ENCODE results near the gene DONSON. TPM values are rescaled to one million over a fixed set of nuclear protein-coding genes. Genes with fewer than 3 reads are reported as not detected.

DONSON gene
- total and polyA plus RNA-seq, 2 experiments from 2014 or later = 15.1 to 23.2 TPM

DNA sequence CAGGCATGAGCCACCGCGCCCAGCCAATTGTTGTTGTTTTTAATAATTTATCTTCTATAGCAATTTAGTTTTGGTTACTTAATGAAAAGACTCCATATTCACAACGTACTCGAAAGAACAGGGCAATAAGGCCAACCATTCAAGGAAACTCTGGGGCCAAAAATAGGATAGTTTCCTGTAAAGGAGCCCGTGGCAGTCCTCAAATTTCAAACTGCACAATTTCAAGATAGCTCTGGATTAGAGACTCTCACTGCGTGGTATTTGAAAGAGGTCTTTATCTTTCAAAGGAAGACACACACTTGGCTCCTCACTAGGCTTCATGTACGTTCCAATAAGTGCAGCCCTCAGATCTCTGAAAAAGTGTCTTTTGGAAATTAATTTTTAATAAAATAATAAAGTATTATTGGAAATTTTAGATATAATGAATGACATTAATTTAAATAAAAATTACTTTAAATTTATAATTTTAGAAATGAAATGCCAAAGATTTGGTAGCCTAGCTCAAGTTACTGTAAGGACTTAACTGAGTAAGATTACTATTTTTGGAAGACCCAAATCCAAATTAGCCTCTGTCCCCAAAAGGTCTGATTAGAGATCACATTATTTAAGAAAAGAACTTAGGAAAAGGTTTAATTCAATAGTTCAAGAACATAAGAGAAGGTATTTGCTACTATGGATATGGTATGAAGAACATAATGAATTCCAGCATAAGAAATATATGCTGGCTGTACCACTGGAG is 22.7 kb upstream of the DONSON start:
- H3K36me3 ChIP-seq (replicated peaks; ENCODE audit: insufficient read depth, low read depth) = no peaks in the 10 kb centered on the region
- H3K9me3 ChIP-seq (ENCODE audit: low read depth) = no peaks in the 10 kb centered on the region
- no peaks in the 10 kb centered on the region for H3K9me2 ChIP-seq (replicated peaks; ENCODE audit: insufficient read depth)
- WGBS (ENCODE audit: low lambda C conversion rate, missing lambda C conversion rate) = 93% methylated on average over 7 of the region's 7 CpGs
- TF ChIP-seq, protein P1, sequence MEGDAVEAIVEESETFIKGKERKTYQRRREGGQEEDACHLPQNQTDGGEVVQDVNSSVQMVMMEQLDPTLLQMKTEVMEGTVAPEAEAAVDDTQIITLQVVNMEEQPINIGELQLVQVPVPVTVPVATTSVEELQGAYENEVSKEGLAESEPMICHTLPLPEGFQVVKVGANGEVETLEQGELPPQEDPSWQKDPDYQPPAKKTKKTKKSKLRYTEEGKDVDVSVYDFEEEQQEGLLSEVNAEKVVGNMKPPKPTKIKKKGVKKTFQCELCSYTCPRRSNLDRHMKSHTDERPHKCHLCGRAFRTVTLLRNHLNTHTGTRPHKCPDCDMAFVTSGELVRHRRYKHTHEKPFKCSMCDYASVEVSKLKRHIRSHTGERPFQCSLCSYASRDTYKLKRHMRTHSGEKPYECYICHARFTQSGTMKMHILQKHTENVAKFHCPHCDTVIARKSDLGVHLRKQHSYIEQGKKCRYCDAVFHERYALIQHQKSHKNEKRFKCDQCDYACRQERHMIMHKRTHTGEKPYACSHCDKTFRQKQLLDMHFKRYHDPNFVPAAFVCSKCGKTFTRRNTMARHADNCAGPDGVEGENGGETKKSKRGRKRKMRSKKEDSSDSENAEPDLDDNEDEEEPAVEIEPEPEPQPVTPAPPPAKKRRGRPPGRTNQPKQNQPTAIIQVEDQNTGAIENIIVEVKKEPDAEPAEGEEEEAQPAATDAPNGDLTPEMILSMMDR (IDR thresholded peaks at IDR 0.05; ENCODE audit: poor library complexity) = no peak
- no peak for TF ChIP-seq EZH2 (IDR thresholded peaks at IDR 0.05; ENCODE audit: borderline replicate concordance)
- no peak for TF ChIP-seq EZH2phosphoT487 (IDR thresholded peaks at IDR 0.05; ENCODE audit: low read depth, severe bottlenecking, unreplicated experiment)
- H3K4me3 ChIP-seq = no peak overlapping the region
- H3K4me2 ChIP-seq = no peak overlapping the region
- H3K4me1 ChIP-seq (ENCODE audit: insufficient read depth) = no peaks in the 10 kb centered on the region
- no peak overlapping the region for H2AFZ ChIP-seq
- no peaks in the 10 kb centered on the region for H3K79me2 ChIP-seq
- no peaks in the 10 kb centered on the region for H3K27me3 ChIP-seq
- no peaks in the 10 kb centered on the region for H4K20me1 ChIP-seq (ENCODE audit: insufficient read depth, poor library complexity, severe bottlenecking)
- DNase-seq (ENCODE audit: low spot score) = no peak
- no peak overlapping the region for H3K27ac ChIP-seq

DNA sequence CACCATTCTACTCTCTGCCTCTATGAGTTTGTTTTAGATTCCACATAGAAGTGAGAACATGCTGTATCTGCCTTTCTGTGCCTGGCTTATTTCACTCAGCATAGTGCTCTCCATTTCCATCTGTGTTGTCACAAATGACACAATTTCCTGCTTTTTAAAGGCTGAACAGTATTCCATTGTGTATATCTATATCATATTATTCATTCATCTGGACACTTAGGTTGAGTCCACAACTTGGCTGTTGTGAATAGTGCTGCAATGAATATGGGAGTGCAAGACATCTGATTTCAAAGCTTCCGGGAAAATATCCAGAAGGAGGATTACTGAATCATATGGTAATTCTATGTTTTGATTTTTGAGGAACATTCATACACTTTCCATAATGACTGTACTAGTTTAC is 20.1 kb upstream of the DONSON start:
- WGBS (ENCODE audit: low lambda C conversion rate, missing lambda C conversion rate) = 81% methylated on average over 1 of the region's 1 CpG

DNA sequence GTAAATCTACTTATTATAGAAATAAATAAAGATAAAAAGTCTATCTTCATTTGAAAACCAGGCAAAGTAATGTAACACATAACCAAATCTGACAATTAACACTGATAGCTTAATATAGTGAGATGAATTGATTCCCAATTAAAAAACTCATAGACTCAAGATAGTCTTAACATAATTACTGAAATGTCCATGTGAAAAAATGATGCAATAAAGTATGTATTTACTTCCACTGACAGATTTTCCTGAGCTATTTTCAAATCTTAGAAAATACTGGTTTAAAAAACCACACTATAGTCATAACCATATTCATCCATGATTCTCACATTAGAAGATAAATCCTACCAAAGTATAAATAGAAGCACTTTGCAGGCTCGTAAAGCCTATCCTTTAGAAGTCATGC is 9.6 kb upstream of the DONSON start:
- Histone ChIP-seq H3K4me2 (no peak overlapping the region), H3K4me1 (ENCODE audit: insufficient read depth) (no peaks in the 10 kb centered on the region), H4K20me1 (ENCODE audit: insufficient read depth, poor library complexity, severe bottlenecking) (no peaks in the 10 kb centered on the region), H3K9me3 (ENCODE audit: low read depth) (no peaks in the 10 kb centered on the region), H3K27me3 (no peaks in the 10 kb centered on the region), H3K9me2 (replicated peaks; ENCODE audit: insufficient read depth) (no peaks in the 10 kb centered on the region), H3K36me3 (replicated peaks; ENCODE audit: insufficient read depth, low read depth) (peaks cover 4% of the 10 kb centered on the region), H3K27ac (no peak overlapping the region), H2AFZ (no peak overlapping the region), H3K4me3 (no peak overlapping the region), H3K79me2 (no peaks in the 10 kb centered on the region)
- WGBS (ENCODE audit: low lambda C conversion rate, missing lambda C conversion rate) = 89% methylated on average over 1 of the region's 1 CpG
- TF ChIP-seq EZH2phosphoT487 (IDR thresholded peaks at IDR 0.05; ENCODE audit: low read depth, severe bottlenecking, unreplicated experiment) = no peak
- no peak for DNase-seq (ENCODE audit: low spot score)

More for the DNA sequence above, 20.1 kb upstream of the DONSON start:
- no peak for TF ChIP-seq EZH2phosphoT487 (IDR thresholded peaks at IDR 0.05; ENCODE audit: low read depth, severe bottlenecking, unreplicated experiment)
- TF ChIP-seq, protein P1 (IDR thresholded peaks at IDR 0.05; ENCODE audit: poor library complexity) = no peak
- no peak for TF ChIP-seq EZH2 (IDR thresholded peaks at IDR 0.05; ENCODE audit: borderline replicate concordance)
- H3K4me2 ChIP-seq = no peak overlapping the region
- H3K4me3 ChIP-seq = no peak overlapping the region
- no peaks in the 10 kb centered on the region for H4K20me1 ChIP-seq (ENCODE audit: insufficient read depth, poor library complexity, severe bottlenecking)
- H2AFZ ChIP-seq = no peak overlapping the region
- H3K9me3 ChIP-seq (ENCODE audit: low read depth) = no peaks in the 10 kb centered on the region
- H3K27me3 ChIP-seq = no peaks in the 10 kb centered on the region
- H3K79me2 ChIP-seq = no peaks in the 10 kb centered on the region
- H3K9me2 ChIP-seq (replicated peaks; ENCODE audit: insufficient read depth) = no peaks in the 10 kb centered on the region
- no peaks in the 10 kb centered on the region for H3K4me1 ChIP-seq (ENCODE audit: insufficient read depth)
- no peaks in the 10 kb centered on the region for H3K36me3 ChIP-seq (replicated peaks; ENCODE audit: insufficient read depth, low read depth)
- no peak for DNase-seq (ENCODE audit: low spot score)
- no peak overlapping the region for H3K27ac ChIP-seq

DNA sequence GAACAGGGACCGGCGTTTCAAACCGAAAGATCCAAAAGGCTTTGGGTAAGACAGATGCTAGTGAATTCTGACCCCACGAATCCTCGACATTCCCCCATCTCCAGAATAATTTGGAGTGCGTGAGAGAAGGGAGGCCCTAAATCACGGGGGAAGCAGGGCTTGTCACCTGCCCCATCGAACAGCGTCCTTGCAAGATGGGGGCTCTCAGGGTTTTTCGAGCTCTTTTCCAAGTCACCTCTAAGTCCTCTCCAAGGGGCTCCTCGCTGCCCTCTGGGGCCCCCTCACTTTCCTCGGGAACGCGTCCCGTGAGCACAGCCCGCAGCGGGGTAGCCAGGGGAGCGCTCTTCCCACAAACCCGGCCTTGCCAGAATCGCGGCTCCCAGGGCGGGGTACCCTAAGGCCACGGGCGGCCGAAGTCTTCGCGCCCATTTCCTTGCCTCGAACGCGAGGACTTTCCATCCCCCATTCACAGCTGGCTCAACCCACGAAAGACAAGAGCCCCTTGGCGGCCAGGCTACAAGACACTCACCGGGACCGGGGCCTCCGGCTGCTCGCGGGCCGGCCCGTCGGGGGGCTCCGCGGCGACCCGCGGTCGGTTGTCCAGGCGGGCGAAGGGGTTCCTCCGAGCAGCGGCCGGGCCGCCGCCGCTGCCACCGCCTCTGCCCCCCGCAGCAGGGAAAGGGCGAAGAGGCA is 546 bp downstream of the DONSON start:
- Histone ChIP-seq H3K9me2 (replicated peaks; ENCODE audit: insufficient read depth) (no peaks in the 10 kb centered on the region), H3K9me3 (ENCODE audit: low read depth) (no peaks in the 10 kb centered on the region), H3K27ac (peak overlapping the region; percentile 91), H3K36me3 (replicated peaks; ENCODE audit: insufficient read depth, low read depth) (no peaks in the 10 kb centered on the region), H3K79me2 (peaks cover 34% of the 10 kb centered on the region), H3K4me1 (ENCODE audit: insufficient read depth) (peaks cover 9% of the 10 kb centered on the region), H2AFZ (peak overlapping the region; percentile 94), H3K4me3 (peak overlapping the region; percentile 78), H3K4me2 (peak overlapping the region; percentile 86), H3K27me3 (no peaks in the 10 kb centered on the region), H4K20me1 (ENCODE audit: insufficient read depth, poor library complexity, severe bottlenecking) (no peaks in the 10 kb centered on the region)
- 3% methylated on average over 42 of the region's 57 CpGs for WGBS (ENCODE audit: low lambda C conversion rate, missing lambda C conversion rate)
- DNase-seq (ENCODE audit: low spot score) = peak; percentile 64
- TF ChIP-seq, protein P1 (IDR thresholded peaks at IDR 0.05; ENCODE audit: poor library complexity) = no peak
- TF ChIP-seq EZH2phosphoT487 (IDR thresholded peaks at IDR 0.05; ENCODE audit: low read depth, severe bottlenecking, unreplicated experiment) = no peak
- no peak for TF ChIP-seq EZH2 (IDR thresholded peaks at IDR 0.05; ENCODE audit: borderline replicate concordance)

All from hepatocyte (in vitro differentiated cells).